ENCODE measurements around the gene ETV4. TPM values are rescaled to one million over a fixed set of nuclear protein-coding genes. Genes with fewer than 3 reads are reported as not detected.

Gene ETV4
- total and polyA plus RNA-seq, 2 of the 13 experiments (the other 11 are each of a cell fraction or from before 2014, with no cell fraction given): 128 to 330 TPM

DNA sequence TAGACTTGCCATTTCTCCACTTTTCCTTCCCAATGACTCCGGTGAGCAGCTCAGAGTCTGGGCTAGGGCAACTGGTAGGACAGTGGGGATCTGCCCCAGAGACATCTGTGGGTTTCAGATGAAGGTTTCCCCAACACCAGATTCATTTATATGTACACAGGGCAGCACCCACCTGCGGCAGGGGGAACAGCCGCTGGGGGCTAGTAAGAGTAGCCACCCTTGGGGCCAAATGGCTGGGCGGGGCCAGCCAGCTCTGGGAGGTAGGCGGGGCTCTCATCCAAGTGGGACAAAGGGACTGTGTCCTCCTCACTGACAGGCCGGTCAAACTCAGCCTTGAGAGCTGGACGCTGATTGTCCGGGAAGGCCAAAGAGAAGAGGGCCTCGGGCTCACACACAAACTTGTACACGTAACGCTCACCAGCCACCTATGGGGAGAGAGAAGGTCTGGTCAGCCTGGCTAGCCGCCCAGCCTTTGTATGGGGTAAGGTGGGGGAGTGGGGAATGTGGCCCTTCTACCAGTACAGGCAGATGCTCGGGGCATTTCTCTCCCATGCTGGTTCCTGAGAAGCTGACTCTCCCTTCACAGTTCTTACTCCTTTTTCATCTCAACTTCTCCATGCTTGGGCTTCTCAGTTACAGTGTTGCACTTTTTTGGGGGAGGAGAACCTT, 17.7 kb downstream of the ETV4 start (continued):
- TF ChIP-seq, protein P1, sequence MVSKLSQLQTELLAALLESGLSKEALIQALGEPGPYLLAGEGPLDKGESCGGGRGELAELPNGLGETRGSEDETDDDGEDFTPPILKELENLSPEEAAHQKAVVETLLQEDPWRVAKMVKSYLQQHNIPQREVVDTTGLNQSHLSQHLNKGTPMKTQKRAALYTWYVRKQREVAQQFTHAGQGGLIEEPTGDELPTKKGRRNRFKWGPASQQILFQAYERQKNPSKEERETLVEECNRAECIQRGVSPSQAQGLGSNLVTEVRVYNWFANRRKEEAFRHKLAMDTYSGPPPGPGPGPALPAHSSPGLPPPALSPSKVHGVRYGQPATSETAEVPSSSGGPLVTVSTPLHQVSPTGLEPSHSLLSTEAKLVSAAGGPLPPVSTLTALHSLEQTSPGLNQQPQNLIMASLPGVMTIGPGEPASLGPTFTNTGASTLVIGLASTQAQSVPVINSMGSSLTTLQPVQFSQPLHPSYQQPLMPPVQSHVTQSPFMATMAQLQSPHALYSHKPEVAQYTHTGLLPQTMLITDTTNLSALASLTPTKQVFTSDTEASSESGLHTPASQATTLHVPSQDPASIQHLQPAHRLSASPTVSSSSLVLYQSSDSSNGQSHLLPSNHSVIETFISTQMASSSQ (IDR thresholded peaks at IDR 0.05; ENCODE audit: low read depth): no peak
- TF ChIP-seq, protein P1 (CRISPR knock-in tag; IDR thresholded peaks at IDR 0.05; ENCODE audit: borderline replicate concordance): no peak; the same call in 1 of the 2 replicates
- TF ChIP-seq NFYB (CRISPR knock-in tag; IDR thresholded peaks at IDR 0.05) (peak; percentile 71), GPN1 (CRISPR knock-in tag; IDR thresholded peaks at IDR 0.05; ENCODE audit: borderline replicate concordance) (no peak), ZKSCAN8 (CRISPR knock-in tag; IDR thresholded peaks at IDR 0.05; ENCODE audit: borderline replicate concordance) (peak; percentile 50; the same call in 1 of the 2 replicates), ZNF615 (CRISPR knock-in tag; IDR thresholded peaks at IDR 0.05; ENCODE audit: borderline replicate concordance) (no peak), BHLHE40 (IDR thresholded peaks at IDR 0.05; ENCODE audit: low read length) (no peak), NFE2 (CRISPR knock-in tag; IDR thresholded peaks at IDR 0.05) (no peak), MAFK (conservative IDR thresholded peaks at IDR 0.05 in 1 of 2, IDR thresholded peaks at IDR 0.05 in 1 of 2; ENCODE audit: low read length in 2 of 2) (no peak), PHB2 (IDR thresholded peaks at IDR 0.05; ENCODE audit: partially characterized antibody) (no peak), SALL2 (CRISPR knock-in tag; IDR thresholded peaks at IDR 0.05) (no peak), ZNF546 (CRISPR knock-in tag; conservative IDR thresholded peaks at IDR 0.05) (no peak), RFX3 (CRISPR knock-in tag; IDR thresholded peaks at IDR 0.05) (no peak), ZNF101 (CRISPR knock-in tag; IDR thresholded peaks at IDR 0.05; ENCODE audit: borderline replicate concordance, low read depth) (no peak), EHMT2 (IDR thresholded peaks at IDR 0.05; ENCODE audit: borderline replicate concordance, low read depth, low read length) (no peak), ZNF17 (CRISPR knock-in tag; IDR thresholded peaks at IDR 0.05) (no peak), EP300 (IDR thresholded peaks at IDR 0.05; ENCODE audit: low read depth in 2 of 2, low read length in 2 of 2) (peak in 1 of 2 experiments; percentile 52; a peak in 2 of 4 replicates), EP300 (CRISPR knock-in tag; IDR thresholded peaks at IDR 0.05; ENCODE audit: borderline replicate concordance) (no peak; the same call in 1 of the 2 replicates), ZNF678 (CRISPR knock-in tag; IDR thresholded peaks at IDR 0.05) (no peak), MTA1 (CRISPR knock-in tag; IDR thresholded peaks at IDR 0.05; ENCODE audit: borderline replicate concordance) (no peak; the same call in 1 of the 2 replicates), YEATS4 (CRISPR knock-in tag; IDR thresholded peaks at IDR 0.05; ENCODE audit: borderline replicate concordance) (no peak; the same call in 1 of the 2 replicates), ZNF614 (CRISPR knock-in tag; IDR thresholded peaks at IDR 0.05; ENCODE audit: borderline replicate concordance) (no peak)
- TF ChIP-seq, protein P2, sequence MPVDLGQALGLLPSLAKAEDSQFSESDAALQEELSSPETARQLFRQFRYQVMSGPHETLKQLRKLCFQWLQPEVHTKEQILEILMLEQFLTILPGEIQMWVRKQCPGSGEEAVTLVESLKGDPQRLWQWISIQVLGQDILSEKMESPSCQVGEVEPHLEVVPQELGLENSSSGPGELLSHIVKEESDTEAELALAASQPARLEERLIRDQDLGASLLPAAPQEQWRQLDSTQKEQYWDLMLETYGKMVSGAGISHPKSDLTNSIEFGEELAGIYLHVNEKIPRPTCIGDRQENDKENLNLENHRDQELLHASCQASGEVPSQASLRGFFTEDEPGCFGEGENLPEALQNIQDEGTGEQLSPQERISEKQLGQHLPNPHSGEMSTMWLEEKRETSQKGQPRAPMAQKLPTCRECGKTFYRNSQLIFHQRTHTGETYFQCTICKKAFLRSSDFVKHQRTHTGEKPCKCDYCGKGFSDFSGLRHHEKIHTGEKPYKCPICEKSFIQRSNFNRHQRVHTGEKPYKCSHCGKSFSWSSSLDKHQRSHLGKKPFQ (CRISPR knock-in tag; IDR thresholded peaks at IDR 0.05; ENCODE audit: insufficient replicate concordance): no peak
- TF ChIP-seq, protein P3, sequence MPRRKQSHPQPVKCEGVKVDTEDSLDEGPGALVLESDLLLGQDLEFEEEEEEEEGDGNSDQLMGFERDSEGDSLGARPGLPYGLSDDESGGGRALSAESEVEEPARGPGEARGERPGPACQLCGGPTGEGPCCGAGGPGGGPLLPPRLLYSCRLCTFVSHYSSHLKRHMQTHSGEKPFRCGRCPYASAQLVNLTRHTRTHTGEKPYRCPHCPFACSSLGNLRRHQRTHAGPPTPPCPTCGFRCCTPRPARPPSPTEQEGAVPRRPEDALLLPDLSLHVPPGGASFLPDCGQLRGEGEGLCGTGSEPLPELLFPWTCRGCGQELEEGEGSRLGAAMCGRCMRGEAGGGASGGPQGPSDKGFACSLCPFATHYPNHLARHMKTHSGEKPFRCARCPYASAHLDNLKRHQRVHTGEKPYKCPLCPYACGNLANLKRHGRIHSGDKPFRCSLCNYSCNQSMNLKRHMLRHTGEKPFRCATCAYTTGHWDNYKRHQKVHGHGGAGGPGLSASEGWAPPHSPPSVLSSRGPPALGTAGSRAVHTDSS (CRISPR knock-in tag; conservative IDR thresholded peaks at IDR 0.05): no peak
